Body of pancreas (tissue), 4 donors: ENCODE results near the gene VASH1.

Source experiments
- POLR2A ChIP-seq, 3 donors: fragments of 450-650 bp; IDR thresholded peaks; one replicate each; pipeline ENCODE4 v1.6.1; 2016; ENCODE audit warnings: antibody characterized with exemption in 3 of 3, mild to moderate bottlenecking in 2 of 3
- TF ChIP-seq, protein P1 (sequence below), 7 experiments: fragments of 450-650 bp in 4 of 7; fragments of 200-600 bp in 3 of 7; sonication (generic) in 3 of 7; IDR thresholded peaks; one replicate each; pipeline ENCODE4 v1.5.1; 2016 to 2019; ENCODE audit warnings: antibody characterized with exemption in 7 of 7

GRCh38 chr14:76727901-76728300, 33.4 kb upstream of the VASH1 start:
- TF ChIP-seq, protein P1, sequence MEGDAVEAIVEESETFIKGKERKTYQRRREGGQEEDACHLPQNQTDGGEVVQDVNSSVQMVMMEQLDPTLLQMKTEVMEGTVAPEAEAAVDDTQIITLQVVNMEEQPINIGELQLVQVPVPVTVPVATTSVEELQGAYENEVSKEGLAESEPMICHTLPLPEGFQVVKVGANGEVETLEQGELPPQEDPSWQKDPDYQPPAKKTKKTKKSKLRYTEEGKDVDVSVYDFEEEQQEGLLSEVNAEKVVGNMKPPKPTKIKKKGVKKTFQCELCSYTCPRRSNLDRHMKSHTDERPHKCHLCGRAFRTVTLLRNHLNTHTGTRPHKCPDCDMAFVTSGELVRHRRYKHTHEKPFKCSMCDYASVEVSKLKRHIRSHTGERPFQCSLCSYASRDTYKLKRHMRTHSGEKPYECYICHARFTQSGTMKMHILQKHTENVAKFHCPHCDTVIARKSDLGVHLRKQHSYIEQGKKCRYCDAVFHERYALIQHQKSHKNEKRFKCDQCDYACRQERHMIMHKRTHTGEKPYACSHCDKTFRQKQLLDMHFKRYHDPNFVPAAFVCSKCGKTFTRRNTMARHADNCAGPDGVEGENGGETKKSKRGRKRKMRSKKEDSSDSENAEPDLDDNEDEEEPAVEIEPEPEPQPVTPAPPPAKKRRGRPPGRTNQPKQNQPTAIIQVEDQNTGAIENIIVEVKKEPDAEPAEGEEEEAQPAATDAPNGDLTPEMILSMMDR (IDR thresholded peaks at IDR 0.05), result no peak
- TF ChIP-seq POLR2A (IDR thresholded peaks at IDR 0.05), result no peak
